AG04449 (cell line): Measurements from ENCODE around the gene C2orf76.

ENCODE experiments used
- CTCF ChIA-PET: fragments of 350-600 bp; formaldehyde crosslinking; extraction: SDS; loops from one replicate; lab custom pipeline; 2021; ENCODE audit warnings: antibody characterized with exemption; lab: Yijun Ruan, JAX
- POLR2A ChIA-PET: fragments of 400-600, 350-600 bp; formaldehyde crosslinking; extraction: SDS; loops from one replicate; lab custom pipeline; 2020; ENCODE audit warnings: antibody characterized with exemption, inconsistent platforms; lab: Yijun Ruan, JAX
- DNase-seq: peaks from one replicate; pipeline ENCODE4 v3.0.0-alpha.2; 2010; ENCODE audit warnings: low read depth, low spot score
- H3K4me3 ChIP-seq: 2 replicates; pipeline ENCODE4 v1.5.1; 2011; ENCODE audit warnings: low read depth, mild to moderate bottlenecking, control low read depth, low read length
- CTCF ChIP-seq: IDR thresholded peaks from one replicate; pipeline ENCODE4 v1.5.1; 2011; ENCODE audit warnings: mild to moderate bottlenecking, moderate library complexity, low read length, control low read depth, inconsistent platforms; ENCODE audit not compliant: insufficient read depth; ENCODE audit errors: missing control alignments

Gene C2orf76

GRCh38 chr2:119364798-119365197, 1.8 kb downstream of the C2orf76 start:
- ChIA-PET POLR2A (no interaction called here), CTCF (no interaction called here)
- H3K4me3 ChIP-seq, result no peak overlapping the region
- no peak for TF ChIP-seq CTCF
- DNase-seq, result no peak

- ChIA-PET CTCF (interaction anchor here (1.7 kb wide), 1 partner anchor 116 kb away, joined by 3 read pairs; no protein-coding TSS in a partner anchor), POLR2A (interaction anchor here (0.6 kb wide), 1 partner anchor 59 kb away, joined by 7 read pairs; no protein-coding TSS in a partner anchor)
- TF ChIP-seq CTCF, result no peak
- no peak for DNase-seq
- no peak overlapping the region for H3K4me3 ChIP-seq
Measured at GRCh38 chr2:119360423-119360966, 6.1 kb downstream of the C2orf76 start.

- CTCF ChIA-PET, result interaction anchor here (1.7 kb wide), 1 partner anchor 116 kb away, joined by 3 read pairs; no protein-coding TSS in a partner anchor
- POLR2A ChIA-PET, result interaction anchor here (0.6 kb wide), 1 partner anchor 60 kb away, joined by 7 read pairs; no protein-coding TSS in a partner anchor
Measured at GRCh38 chr2:119359774-119360173, 6.9 kb downstream of the C2orf76 start.

GRCh38 chr2:119354860-119355259, 11.8 kb downstream of the C2orf76 start:
- TF ChIP-seq CTCF, result no peak
- DNase-seq, result no peak
- ChIA-PET POLR2A (no interaction called here), CTCF (no interaction called here)
- H3K4me3 ChIP-seq, result no peak overlapping the region

More at GRCh38 chr2:119359774-119360173, 6.9 kb downstream of the C2orf76 start:
- no peak for DNase-seq
- TF ChIP-seq CTCF, result no peak
- no peak overlapping the region for H3K4me3 ChIP-seq

GRCh38 chr2:119352357-119352756, 14.3 kb downstream of the C2orf76 start:
- no peak overlapping the region for H3K4me3 ChIP-seq
- no peak for TF ChIP-seq CTCF
- no peak for DNase-seq
- ChIA-PET POLR2A (interaction anchor here (1.8 kb wide), 1 partner anchor 15 kb away, joined by 4 read pairs; the partner anchor contains the start of genes C2orf76 and DBI), CTCF (no interaction called here)

- POLR2A ChIA-PET, result no interaction called here
Measured at GRCh38 chr2:119350311-119350998, 16.2 kb downstream of the C2orf76 start.

More at GRCh38 chr2:119350311-119350998, 16.2 kb downstream of the C2orf76 start:
- no peak for TF ChIP-seq CTCF
- no peak overlapping the region for H3K4me3 ChIP-seq
- no peak for DNase-seq
- CTCF ChIA-PET, result no interaction called here
